ENCODE results near the gene CCR7.

Gene CCR7

DNA sequence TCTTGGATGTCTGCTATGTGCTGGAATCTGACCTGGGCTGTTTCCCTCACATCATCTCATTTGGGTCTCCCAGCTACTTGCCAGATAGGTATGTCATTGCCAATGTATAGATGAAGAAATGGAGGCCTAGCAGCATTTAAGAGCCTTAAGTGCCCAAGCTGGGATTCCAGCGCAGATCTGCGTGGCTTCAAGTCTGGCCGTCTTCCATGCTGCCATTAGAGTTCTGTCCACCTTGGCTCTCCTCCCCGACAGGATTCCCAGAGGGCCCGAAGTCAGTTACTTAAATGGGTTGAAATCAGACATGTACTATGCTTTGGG is 33.0 kb upstream of the CCR7 start:
- peaks cover 6% of the 10 kb centered on the region for H3K9me3 ChIP-seq (ENCODE audit: severe bottlenecking)
- H3K36me3 ChIP-seq = no peaks in the 10 kb centered on the region
- no peak overlapping the region for H3K27ac ChIP-seq
- TF ChIP-seq, protein P1, sequence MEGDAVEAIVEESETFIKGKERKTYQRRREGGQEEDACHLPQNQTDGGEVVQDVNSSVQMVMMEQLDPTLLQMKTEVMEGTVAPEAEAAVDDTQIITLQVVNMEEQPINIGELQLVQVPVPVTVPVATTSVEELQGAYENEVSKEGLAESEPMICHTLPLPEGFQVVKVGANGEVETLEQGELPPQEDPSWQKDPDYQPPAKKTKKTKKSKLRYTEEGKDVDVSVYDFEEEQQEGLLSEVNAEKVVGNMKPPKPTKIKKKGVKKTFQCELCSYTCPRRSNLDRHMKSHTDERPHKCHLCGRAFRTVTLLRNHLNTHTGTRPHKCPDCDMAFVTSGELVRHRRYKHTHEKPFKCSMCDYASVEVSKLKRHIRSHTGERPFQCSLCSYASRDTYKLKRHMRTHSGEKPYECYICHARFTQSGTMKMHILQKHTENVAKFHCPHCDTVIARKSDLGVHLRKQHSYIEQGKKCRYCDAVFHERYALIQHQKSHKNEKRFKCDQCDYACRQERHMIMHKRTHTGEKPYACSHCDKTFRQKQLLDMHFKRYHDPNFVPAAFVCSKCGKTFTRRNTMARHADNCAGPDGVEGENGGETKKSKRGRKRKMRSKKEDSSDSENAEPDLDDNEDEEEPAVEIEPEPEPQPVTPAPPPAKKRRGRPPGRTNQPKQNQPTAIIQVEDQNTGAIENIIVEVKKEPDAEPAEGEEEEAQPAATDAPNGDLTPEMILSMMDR (IDR thresholded peaks at IDR 0.05; ENCODE audit: low read depth, low read length) = no peak
- H3K27me3 ChIP-seq (ENCODE audit: insufficient read depth, low read depth, severe bottlenecking) = peaks cover 16% of the 10 kb centered on the region
- DNase-seq = no peak
- H3K4me3 ChIP-seq (ENCODE audit: low read depth, low read length) = no peak overlapping the region

DNA sequence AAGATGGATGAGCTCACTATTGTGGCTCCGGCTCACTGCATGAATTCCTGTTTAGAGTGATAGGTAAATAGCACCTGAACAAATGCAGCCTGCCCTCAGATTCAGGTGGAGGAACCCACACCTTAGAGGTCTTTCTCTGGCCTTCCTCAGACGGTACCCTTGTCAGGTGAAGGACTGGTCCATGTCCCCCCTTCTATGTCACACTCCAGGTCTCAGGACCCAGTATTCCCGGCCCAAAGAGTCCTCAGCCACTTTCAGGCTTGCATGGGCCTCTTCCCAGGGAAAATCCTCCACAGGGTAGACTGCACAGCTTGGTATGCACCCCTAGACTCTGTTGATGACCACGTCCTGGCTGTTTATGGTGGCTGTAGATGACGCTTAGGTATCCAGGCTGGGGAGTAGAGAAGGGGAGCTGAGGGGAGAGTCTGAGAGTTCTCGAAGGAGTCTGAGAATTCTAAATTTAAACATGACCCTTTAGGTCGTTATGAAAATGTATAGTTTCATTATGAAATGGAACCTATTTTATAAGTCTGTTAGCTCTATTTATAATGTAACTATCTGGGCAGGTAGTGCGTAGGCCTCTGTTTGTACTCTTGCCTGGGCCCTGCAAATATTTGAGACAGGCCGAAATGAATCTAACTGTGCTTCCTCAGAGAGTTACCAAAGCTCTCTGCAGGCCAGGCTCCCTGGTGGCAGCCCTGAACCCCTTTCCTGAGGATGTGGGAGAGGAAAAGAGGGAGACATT is 32.5 kb upstream of the CCR7 start:
- TF ChIP-seq, protein P1 (IDR thresholded peaks at IDR 0.05; ENCODE audit: low read depth, low read length) = no peak
- no peak overlapping the region for H3K4me3 ChIP-seq (ENCODE audit: low read depth, low read length)
- no peaks in the 10 kb centered on the region for H3K36me3 ChIP-seq
- peaks cover 6% of the 10 kb centered on the region for H3K9me3 ChIP-seq (ENCODE audit: severe bottlenecking)
- H3K27ac ChIP-seq = no peak overlapping the region
- peaks cover 17% of the 10 kb centered on the region for H3K27me3 ChIP-seq (ENCODE audit: insufficient read depth, low read depth, severe bottlenecking)
- DNase-seq = no peak

DNA sequence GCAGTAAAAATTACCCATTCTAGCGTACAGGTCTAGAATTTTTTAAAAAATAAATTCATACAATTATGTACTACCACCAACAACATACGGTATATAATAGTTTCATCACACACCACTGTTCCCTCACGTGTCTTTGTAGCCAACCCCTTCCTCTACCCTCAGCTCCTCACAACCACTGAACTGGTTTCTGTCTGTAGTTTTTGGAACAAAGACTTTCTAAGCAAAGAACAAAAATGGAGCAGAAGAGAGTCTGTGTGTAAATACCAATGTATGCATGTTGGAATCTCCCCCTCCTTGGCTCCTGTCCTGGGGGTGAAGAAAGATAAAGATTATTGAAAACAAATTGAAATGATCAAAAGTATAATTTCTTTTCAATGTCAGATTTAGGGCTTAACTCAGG is 31.9 kb upstream of the CCR7 start:
- Histone ChIP-seq H3K27ac (no peak overlapping the region), H3K36me3 (no peaks in the 10 kb centered on the region), H3K27me3 (ENCODE audit: insufficient read depth, low read depth, severe bottlenecking) (peaks cover 18% of the 10 kb centered on the region), H3K9me3 (ENCODE audit: severe bottlenecking) (peaks cover 6% of the 10 kb centered on the region), H3K4me3 (ENCODE audit: low read depth, low read length) (no peak overlapping the region)
- TF ChIP-seq, protein P1 (IDR thresholded peaks at IDR 0.05; ENCODE audit: low read depth, low read length) = no peak
- DNase-seq = no peak

GRCh38 chr17:40596261-40596919 is 31.1 kb upstream of the CCR7 start:
- no peak overlapping the region for H3K27ac ChIP-seq
- TF ChIP-seq, protein P1 (IDR thresholded peaks at IDR 0.05; ENCODE audit: low read depth, low read length) = no peak

DNA sequence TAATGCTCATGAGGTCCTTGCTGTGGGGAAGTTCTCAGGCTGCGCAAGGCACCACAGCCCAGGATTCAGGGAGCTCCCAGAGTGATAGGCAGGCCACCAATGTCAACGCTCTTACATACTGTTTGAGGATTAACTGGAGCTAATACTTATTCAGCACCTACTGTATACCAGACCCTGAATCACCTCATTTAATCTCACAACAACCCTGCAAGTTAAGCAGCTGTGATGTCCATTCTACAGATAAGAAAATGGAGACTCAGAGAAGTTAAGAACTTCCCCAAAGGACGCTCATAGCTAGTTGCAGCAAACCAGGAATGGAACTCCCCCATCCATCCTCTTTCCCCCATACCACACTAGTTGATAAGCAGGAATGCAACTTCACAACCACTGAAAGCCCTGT is 25.5 kb upstream of the CCR7 start:
- Histone ChIP-seq H3K27ac (no peak overlapping the region), H3K4me3 (ENCODE audit: low read depth, low read length) (no peak overlapping the region), H3K36me3 (no peaks in the 10 kb centered on the region), H3K27me3 (ENCODE audit: insufficient read depth, low read depth, severe bottlenecking) (peaks cover 2% of the 10 kb centered on the region), H3K9me3 (ENCODE audit: severe bottlenecking) (peaks cover 8% of the 10 kb centered on the region)
- DNase-seq = no peak
- TF ChIP-seq, protein P1 (IDR thresholded peaks at IDR 0.05; ENCODE audit: low read depth, low read length) = no peak

More at GRCh38 chr17:40596261-40596919, 31.1 kb upstream of the CCR7 start:
- Histone ChIP-seq H3K4me3 (ENCODE audit: low read depth, low read length) (no peak overlapping the region), H3K27me3 (ENCODE audit: insufficient read depth, low read depth, severe bottlenecking) (peaks cover 18% of the 10 kb centered on the region), H3K9me3 (ENCODE audit: severe bottlenecking) (peaks cover 6% of the 10 kb centered on the region), H3K36me3 (no peaks in the 10 kb centered on the region)
- DNase-seq = no peak
